Nephron (organoid): ENCODE data around the gene SSH3.

Experiments used
- H3K27ac Mint-ChIP-seq, 3 experiments: 2 replicates each; pipeline ENCODE4 v1.8.0; 2020; ENCODE audit warnings: mixed read lengths in 3 of 3, mild to moderate bottlenecking in 2 of 3, moderate library complexity in 1 of 3
- H3K27me3 Mint-ChIP-seq: 2 replicates; pipeline ENCODE4 v1.8.0; 2021; ENCODE audit warnings: low read depth, mild to moderate bottlenecking, moderate library complexity, mixed read lengths
- H3K36me3 Mint-ChIP-seq: 2 replicates; pipeline ENCODE4 v1.8.0; 2020; ENCODE audit warnings: low read depth, mixed read lengths
- H3K4me1 Mint-ChIP-seq: 2 replicates; pipeline ENCODE4 v1.8.0; 2020; ENCODE audit warnings: mixed read lengths
- H3K4me3 Mint-ChIP-seq, 3 experiments: 2 replicates each; pipeline ENCODE4 v1.8.0; 2020; ENCODE audit warnings: mild to moderate bottlenecking in 3 of 3, mixed read lengths in 3 of 3, moderate library complexity in 2 of 3
- H3K9me3 Mint-ChIP-seq: 2 replicates; pipeline ENCODE4 v1.8.0; 2020; ENCODE audit warnings: mixed read lengths
- CTCF ChIP-seq, 3 experiments: fragments of 200-600 bp; sonication (generic); IDR thresholded peaks; one replicate each; pipeline ENCODE4 v1.5.0; 2021; ENCODE audit warnings: antibody characterized with exemption in 3 of 3; ENCODE audit not compliant: unreplicated experiment in 3 of 3

The SSH3 gene

GRCh38 chr11:67267188-67268080 is 35.9 kb upstream of the SSH3 start:
- no peak for TF ChIP-seq CTCF (IDR thresholded peaks at IDR 0.05; ENCODE audit: unreplicated experiment in 3 of 3)
- no peaks in the 10 kb centered on the region for H3K9me3 Mint-ChIP-seq
- peak overlapping the region; percentile 65 to 91 (median 90) for H3K27ac Mint-ChIP-seq
- peak overlapping the region; percentile 96 to 99 (median 98) for H3K4me3 Mint-ChIP-seq
- H3K27me3 Mint-ChIP-seq: peaks cover 5% of the 10 kb centered on the region
- H3K4me1 Mint-ChIP-seq: peaks cover 49% of the 10 kb centered on the region
- no peaks in the 10 kb centered on the region for H3K36me3 Mint-ChIP-seq

GRCh38 chr11:67268081-67268961 is 35.0 kb upstream of the SSH3 start:
- Mint-ChIP-seq H3K4me1 (peaks cover 43% of the 10 kb centered on the region), H3K27ac (peak overlapping the region; percentile 38 to 65 (median 60)), H3K36me3 (no peaks in the 10 kb centered on the region), H3K27me3 (peaks cover 5% of the 10 kb centered on the region), H3K4me3 (peak overlapping the region; percentile 96 to 99 (median 98)), H3K9me3 (no peaks in the 10 kb centered on the region)
- no peak for TF ChIP-seq CTCF (IDR thresholded peaks at IDR 0.05; ENCODE audit: unreplicated experiment in 3 of 3)

GRCh38 chr11:67268962-67269268 is 34.4 kb upstream of the SSH3 start:
- TF ChIP-seq CTCF (IDR thresholded peaks at IDR 0.05; ENCODE audit: unreplicated experiment in 3 of 3): no peak
- Mint-ChIP-seq H3K36me3 (no peaks in the 10 kb centered on the region), H3K9me3 (no peaks in the 10 kb centered on the region), H3K4me1 (peaks cover 43% of the 10 kb centered on the region), H3K27me3 (peaks cover 5% of the 10 kb centered on the region), H3K4me3 (peak overlapping the region; percentile 57 to 98 (median 96)), H3K27ac (peak overlapping the region in 1 of 3 experiments; percentile 65)

- peak overlapping the region; percentile 78 to 82 (median 79) for H3K4me3 Mint-ChIP-seq
- H3K9me3 Mint-ChIP-seq: no peaks in the 10 kb centered on the region
- no peaks in the 10 kb centered on the region for H3K36me3 Mint-ChIP-seq
- H3K27ac Mint-ChIP-seq: peak overlapping the region; percentile 87 to 95 (median 93)
- TF ChIP-seq CTCF (IDR thresholded peaks at IDR 0.05; ENCODE audit: unreplicated experiment in 3 of 3): no peak
- peaks cover 4% of the 10 kb centered on the region for H3K27me3 Mint-ChIP-seq
- H3K4me1 Mint-ChIP-seq: peaks cover 43% of the 10 kb centered on the region
Observed at GRCh38 chr11:67269401-67270255, 33.7 kb upstream of the SSH3 start.

GRCh38 chr11:67270256-67271204 is 32.8 kb upstream of the SSH3 start:
- no peak for TF ChIP-seq CTCF (IDR thresholded peaks at IDR 0.05; ENCODE audit: unreplicated experiment in 3 of 3)
- peak overlapping the region; percentile 78 to 82 (median 79) for H3K4me3 Mint-ChIP-seq
- H3K27me3 Mint-ChIP-seq: no peaks in the 10 kb centered on the region
- peak overlapping the region; percentile 87 to 95 (median 93) for H3K27ac Mint-ChIP-seq
- no peaks in the 10 kb centered on the region for H3K36me3 Mint-ChIP-seq
- H3K4me1 Mint-ChIP-seq: peaks cover 43% of the 10 kb centered on the region
- no peaks in the 10 kb centered on the region for H3K9me3 Mint-ChIP-seq
